ENCODE data around the gene HAGH.
"Not testable (repeated sequence)": the region's sequence is repeated elsewhere in the genome, so short reads cannot be mapped to it uniquely, and the experiment has no call there.

Gene HAGH

DNA sequence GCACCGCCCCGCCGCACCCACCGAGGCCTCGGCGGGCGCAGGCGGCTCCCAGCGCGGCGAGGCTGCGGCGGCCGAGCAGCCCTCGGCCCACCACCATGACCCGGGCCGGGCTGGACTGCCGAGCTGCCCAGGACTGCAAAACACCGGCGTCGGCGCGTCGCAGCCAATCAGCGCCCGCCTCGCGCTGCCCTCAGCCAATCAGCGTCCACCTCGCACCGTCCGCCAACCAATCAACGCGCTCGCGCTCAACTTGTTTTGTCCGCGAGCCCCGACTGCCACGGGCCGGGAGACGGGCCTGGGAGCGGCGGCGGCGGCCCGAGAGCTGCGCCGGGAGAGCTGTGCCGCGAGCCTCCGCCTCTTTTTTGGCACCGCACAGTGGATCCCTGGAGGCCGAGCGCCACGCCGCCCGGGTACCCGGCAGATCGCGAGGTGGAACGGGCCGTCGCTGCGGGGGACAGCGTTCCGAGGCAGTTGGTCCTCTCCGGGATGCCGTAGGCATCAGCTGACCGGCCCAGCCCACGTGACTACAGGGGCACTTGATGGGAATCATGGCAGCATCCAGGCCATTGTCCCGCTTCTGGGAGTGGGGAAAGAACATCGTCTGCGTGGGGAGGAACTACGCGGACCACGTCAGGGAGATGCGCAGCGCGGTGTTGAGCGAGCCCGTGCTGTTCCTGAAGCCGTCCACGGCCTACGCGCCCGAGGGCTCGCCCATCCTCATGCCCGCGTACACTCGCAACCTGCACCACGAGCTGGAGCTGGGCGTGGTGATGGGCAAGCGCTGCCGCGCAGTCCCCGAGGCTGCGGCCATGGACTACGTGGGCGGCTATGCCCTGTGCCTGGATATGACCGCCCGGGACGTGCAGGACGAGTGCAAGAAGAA is at the start of gene HAGH, which contains the start of gene FAHD1:
TSS of gene HAGH (minus strand) at position 135 of the 883 bp plus-strand sequence. CDS start at position 97, 38 bp downstream.
TSS of gene FAHD1 (plus strand) at position 516 of the 883 bp plus-strand sequence. CDS start at position 549, 33 bp downstream.
- peak; percentile 82 for DNase-seq

DNA sequence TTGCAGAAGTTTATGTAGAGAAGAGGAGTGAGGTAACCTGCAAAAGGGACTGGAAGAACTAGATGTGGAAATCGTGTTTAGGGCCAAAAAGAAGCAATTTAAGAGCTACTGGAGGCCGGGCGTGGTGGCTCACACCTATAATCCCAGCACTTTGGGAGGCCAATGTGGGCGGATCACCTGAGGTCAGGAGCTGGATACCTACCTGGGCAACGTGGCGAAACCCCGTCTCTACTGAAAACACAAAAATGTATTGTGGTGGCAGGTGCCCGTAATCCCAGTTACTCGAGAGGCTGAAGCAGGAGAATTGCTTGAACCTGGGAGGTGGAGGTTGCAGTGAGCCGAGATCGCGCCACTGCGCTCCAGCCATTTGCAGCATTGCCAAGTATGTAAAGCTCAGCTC is 49.4 kb upstream of the HAGH start:
- DNase-seq, result not testable (repeated sequence)

DNA sequence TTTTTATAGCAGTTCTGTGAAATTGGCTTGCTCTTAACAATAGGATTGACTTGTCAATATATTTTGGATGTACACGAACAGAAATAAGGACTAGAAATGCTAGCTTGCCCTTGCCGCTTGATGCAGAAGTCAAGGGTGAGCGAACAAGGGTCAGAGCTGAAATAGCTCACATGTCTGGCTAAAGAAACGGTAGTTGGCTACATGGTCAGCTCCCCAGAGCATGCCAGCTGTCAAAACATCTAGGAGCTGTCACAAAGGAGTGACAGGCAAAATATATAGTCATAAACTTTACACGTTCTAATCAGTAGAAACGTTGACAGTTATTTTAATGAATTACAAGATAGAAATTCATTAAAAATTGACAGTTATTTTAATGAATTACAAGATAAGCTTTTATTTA is 48.2 kb upstream of the HAGH start:
- DNase-seq, result no peak

DNA sequence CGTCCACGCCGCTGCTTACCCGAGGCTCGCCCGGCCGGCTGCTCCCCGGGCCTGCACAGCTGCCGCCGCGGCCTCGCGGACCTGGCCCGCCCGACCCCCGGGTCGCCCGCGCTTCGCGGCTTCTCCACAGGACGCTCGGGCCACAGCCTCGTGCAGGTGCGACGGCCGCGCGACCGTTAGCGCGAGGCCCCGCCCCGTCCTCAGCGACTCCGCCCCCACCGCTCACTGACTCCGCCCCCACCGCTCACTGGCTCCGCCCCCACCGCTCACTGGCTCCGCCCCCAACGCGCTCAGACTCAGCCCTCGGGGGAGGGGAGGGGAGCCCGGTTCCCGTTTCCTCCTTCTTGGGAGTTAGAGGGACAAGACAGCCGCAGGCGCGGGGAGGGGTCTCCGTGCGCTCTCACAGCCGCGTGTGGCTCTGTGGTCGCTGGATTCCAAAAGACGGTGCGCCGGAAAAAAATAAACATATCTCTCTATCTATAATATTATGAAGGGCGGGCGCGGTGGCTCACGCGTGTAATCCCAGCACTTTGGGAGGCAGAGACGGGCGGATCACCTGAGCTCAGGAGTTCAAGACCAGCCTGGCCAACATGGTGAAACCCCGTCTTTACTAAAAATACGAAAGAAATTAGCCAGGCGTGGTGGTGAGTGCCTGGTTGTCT is 45.5 kb upstream of the HAGH start, which contains the start of gene MEIOB:
TSS of gene MEIOB (minus strand) at position 191 of the 662 bp plus-strand sequence. CDS start 3,989 bp downstream, outside the sequence.
- no peak for DNase-seq

DNA sequence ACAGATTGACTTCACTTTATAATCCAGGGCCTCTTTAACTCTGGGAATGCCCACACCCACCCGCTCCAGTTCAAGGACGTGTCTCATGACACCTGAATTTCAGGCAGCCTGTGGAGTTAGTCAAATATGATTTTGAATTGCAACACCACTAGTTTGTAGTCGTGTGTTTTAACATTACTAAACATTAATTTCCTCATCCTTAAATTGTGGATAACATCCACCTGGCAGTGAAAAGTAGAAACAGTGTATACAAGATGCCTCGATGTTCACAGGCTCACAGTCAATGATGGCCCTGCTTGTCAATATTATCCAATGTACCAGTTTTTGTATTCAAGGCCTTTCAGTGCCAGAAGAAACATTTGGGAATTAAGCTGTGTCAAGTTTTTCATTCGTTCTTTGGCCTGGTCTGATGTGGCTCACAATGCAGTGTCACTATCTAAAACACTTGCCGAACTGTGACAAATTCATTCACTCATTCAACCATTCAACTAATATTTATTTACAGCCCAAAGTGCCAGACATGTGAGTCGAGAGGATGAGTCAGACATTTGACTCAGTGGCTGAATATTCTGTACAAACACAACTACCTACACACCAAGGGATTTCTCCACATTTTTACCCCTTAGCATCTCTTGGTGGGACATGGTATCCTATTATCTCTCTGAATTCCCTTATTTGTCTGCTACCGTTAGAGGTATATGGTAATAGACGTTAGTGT is 43.9 kb upstream of the HAGH start:
- no peak for DNase-seq

DNA sequence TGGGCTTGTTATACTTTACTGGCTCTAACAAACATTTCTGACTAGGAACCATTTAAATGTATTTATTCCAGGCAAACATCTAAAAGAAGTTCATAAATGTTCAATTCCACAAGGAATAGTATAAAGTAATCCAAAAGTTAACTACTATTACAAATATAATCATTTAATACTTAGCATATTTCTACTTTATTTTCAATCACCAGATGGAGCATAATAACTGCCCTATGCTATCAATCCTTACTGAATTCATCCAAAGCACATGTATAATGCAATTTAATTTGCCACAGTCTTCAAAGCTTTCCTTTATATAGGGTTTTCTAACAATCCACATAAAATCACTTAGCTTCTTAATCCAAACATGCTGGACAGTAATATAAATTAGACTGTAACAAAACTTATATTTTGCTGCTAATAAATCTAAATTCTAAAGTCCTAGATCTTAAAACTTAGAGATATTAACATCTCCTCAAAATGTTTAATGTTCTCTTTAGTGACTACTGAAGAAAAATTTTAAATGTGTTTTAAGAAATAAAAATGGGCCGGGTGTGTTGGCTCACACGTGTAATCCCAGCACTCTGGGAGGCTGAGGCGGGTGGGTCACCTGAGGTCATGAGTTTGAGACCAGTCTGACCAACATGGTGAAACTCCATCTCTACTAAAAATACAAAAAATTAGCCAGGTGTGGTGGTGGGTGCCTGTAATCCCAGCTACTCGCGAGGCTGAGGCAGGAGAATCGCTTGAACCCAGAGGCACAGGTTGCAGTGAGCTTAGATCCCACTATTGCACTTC is 39.5 kb upstream of the HAGH start:
- no peak for DNase-seq

DNA sequence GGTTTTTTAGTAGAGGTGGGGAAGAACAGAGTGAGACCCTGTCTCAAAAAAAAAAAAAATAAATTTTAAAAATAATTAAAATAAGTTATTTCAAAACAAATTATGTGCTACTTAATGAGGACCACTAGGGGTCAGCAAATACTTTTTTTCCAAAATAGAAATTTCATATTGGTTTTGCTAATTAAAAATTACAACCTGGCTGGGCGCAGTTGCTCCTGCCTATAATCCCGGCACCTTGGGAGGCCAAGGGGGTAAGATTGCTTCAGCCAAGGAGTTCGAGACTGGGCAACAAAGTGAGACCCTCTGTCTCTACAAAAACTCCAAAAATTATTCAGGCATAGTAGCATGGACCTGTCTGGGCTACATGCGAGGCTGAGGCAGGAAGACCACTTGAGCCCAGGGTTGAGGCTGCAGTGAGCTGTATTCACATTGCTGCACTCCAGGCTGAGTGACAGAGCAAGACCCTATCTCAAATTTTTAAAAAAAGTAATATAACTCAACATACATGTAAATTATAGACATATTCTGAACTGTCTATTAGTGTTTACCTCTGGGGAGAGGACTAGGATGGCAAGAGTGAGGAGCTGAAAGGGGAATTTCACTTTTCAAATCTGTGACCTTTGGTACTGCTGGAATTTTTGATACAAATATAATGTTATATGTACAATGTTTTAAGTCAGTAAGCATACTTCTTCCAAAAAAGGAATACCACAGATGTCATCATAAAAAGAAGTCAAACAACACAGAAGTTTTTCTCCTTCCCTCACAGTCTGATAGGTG is 37.2 kb upstream of the HAGH start:
- no peak for DNase-seq

DNA sequence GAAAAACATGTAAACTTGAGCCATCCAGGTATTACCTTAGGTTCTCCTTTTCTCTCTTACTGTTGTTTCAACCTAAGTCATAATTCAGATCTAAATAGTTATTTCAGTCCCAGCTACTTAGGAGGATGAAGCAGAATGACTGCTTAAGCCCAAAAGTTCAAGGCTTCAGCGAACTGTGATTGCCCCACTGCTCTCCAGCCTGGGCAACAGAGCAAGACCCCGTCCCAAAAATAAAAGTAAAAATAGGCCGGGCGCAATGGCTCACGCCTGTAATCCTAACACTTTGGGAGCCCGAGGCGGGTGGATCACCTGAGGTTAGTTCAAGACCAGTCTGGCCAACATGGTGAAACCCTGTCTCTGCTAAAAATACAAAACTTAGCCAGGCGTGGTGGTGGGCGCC is 35.8 kb upstream of the HAGH start:
- DNase-seq, result no peak

DNA sequence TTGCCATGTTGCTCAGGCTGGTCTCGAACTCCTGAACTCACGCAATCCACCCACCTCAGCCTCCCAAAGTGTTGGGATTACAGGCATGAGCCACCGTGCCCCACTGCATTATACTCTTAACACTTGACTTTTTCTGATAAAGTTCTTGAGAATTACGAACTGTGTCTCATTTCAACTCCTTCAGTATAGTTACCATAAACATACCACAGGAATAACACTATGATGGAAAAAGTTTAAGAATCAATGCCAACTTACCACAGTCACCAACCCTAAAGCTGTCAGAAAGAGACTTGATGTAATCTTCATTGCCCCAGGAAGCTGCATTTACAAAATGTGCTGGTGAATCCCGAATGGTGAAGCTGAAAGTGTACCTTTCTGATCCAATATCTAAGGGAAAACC is 35.1 kb upstream of the HAGH start:
- DNase-seq, result no peak

DNA sequence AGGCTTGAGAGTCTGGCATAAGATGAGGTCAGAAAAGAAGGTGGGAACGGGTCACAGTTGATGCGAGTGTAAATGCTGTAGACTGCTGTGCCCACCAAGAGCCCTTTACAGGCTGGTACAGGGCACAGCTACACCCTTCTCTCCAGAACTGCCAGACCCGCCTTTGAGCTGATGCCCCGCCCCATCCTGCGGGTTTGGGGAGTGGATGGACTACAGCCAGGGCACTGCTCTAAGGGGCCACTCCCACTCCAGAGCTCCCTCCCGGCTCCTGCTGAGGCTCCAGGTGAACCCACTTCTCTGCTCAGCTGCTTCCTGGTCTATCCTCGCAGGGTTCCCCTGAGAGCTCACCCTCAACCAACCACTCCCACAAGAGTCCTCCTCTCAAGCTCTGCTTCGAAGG is 33.0 kb upstream of the HAGH start:
- no peak for DNase-seq

DNA sequence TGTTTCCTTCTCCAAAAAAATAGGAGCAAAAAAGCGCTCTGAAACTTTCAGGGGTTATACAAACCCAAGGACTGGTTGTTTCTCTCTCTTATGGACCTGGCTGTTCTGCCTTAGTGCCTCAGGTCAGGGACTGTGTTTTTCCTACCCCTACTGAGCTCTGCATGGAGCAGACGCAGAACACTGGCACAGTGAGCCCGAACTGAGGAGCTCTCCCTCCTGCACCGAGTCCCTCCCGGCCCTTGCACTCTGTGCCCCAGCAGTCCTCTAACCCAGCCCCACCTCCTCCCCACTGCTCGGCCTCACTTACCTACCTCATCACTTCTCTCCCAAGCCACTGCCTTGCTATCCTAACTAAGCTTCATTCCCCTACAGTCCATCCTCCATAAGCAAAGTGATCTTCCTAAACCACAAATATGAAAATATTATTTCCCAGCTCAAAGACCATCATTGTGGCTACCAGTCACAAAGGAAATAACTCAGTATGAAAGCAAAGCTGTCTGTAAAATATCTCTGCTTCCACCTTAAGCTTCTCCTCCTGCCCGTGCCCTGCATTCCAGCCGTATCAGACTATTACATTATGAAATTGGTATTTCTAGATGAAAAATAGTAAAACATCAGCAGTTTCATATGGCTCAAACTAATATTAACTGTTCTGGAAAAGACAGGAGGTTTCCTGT is 31.7 kb upstream of the HAGH start:
- no peak for DNase-seq

DNA sequence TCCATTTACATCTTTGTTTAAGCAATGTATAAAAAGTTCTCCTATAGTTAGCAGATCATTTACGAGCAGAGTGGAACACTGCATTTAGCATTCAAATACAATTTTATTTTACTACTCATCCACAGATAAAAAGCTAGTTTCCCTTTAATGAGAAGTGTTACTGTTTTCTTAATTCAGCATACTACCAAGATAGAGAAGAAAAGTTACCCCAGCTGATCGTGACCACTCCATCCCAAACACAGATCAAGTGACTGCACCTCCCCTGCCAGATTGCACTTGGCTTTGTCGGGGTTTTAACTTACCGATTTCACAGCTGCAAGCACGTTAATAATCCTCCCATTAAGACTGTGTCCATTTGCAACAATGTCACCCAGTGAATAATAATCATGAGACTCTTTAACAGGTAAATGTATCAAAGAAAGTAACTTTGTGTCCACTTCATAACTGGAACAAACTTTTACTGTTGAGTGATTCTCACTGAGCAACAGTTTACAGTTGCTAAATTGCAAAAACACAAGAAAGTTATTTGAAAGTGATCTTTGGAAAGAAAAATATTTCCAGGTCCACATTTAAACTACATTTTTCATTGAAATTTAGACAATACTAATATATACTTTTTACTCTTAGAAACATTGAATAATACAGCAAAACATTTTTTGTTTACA is 30.9 kb upstream of the HAGH start:
- DNase-seq, result no peak

DNA sequence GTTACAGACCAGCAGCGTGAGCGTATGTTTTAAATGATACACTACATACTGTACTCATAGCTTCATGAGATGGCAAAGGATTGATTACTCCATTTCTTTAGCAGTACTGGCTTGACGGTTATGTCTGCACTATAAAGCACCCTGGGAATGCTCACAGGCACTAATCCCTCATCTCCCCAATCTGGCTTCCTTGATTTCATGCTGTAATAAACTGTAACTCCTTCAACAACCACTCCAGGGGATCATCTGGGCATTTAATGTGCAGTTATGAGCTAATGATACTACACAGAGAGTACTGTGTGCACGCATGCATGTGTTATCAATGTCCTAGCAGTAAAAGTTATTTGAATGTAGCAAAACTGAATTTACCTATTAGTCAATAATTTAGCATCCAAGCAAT is 25.2 kb upstream of the HAGH start:
- DNase-seq, result no peak

DNA sequence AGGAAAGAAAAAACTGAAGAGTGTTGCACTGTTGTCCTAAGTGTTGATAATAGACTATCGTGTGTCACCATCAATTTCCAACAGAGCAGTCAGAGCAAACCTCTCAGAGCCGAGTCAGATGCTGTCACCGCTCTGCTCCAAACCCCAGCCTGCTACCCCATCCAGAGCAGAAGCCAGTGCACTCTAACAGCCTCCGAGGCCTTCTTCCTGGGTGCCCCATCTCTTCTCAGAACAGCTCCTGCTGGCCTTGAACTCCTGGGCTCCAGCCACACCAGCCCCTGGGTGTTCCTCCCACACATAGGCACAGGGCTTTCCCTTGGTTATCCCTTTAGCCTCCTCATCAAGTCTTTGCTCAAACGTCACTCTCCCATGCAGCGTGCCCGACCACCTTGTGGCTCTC is 24.4 kb upstream of the HAGH start:
- DNase-seq, result no peak

DNA sequence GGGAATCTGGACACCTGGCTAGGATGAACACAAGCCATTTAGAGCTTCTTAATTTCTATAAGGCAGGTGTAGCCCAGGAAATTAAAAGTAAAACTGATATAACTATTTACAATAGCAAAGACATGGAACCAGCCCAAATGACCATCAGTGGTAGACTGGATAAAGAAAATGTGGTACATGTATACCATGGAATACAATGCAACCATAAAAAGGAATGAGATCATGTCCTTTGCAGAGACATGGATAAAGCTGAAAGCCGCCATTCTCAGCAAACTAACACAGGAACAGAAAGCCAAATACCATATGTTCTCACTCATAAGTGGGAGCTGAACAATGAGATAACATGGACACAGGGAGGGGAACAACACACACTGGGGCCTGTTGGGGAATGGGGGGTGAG is 19.8 kb upstream of the HAGH start:
- no peak for DNase-seq

DNA sequence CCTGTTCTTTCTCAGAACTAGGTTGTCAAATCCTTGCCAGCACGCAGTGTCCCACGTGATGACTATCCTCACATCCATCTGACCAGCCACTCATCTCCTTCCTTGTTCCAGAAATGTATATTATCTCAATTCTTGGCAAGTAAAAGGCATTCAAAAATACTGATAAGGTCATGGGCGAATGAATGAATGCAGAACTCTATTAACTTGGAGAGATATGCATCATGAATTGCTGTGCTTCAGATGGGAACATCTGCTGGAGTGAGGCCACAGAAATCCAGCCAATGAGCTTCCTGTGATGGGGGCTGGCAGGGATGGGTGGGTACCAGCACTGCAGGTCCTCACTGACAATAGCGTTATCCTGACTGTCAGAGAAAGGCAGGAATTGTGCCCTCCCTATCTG is 19.4 kb upstream of the HAGH start:
- no peak for DNase-seq

DNA sequence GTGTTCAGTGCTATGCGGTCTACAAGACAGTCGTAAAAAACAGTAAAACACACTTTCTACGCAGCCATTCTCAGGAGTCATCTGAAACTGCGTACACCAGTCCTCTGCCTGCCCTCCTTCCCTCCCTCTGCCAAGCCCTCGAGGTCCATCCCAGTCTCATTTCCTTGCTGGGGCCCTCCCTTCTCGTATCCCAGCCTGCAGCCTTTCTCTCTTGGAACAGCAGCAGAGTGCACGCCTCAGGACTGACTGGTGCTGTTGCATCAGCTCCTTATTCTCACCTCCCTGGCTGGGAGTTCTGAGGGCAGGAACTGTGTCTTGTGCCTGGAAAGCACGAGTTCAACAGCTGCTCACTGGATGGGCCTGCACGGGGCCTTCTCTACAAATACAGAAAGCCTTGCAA is 12.9 kb upstream of the HAGH start:
- no peak for DNase-seq

DNA sequence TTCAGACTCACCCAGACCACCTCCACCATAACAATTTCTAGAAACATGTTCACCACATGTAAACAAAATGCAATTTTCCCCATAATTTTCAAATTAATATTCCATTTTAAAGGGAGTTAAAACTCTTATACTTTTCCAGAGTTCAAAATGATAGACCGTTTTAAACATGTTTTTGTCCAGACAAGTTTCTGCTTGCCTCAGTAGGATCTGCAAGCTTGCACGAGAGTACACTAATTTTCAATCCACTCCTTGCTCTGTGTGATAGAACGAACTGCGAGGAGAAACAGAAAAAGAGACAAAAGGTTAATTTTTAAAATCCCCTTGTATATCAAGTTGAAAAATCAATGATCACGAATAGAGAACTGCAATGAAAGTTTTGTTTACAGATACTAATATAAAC is 7.5 kb upstream of the HAGH start:
- DNase-seq, result no peak

DNA sequence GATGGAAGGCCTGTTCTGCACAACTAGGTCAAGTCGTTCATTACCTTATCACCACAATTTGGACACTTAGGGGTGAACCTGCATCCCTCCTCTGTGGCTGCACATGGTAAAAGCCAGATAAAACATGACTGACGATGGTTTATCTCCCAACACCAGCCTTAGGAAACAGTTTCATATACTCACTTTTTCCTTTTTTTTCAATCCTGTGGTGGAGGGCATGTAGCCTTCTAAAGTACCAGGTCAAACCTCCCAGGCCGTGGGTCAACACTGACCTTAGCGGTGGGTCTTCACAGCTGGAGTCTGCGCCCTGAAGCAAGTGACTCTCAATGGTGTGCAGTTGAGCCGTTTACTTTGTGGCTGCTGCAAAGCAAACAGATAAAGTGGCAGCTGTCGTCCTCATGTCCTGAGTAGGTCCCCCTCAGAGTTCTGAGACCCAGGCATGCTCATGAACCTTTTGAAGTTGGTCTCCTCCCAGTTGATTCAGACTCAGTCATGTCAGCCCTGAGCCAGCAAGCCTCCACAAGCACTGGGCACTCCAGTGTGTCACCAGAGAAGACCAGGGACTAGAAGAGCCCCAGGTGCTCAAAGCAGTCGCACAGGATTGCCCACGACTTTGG is 6.3 kb upstream of the HAGH start:
- DNase-seq, result no peak
